ENCODE data around the gene ATL2. TPM values are rescaled to one million over a fixed set of nuclear protein-coding genes. Genes with fewer than 3 reads are reported as not detected.

The ATL2 gene
- total RNA-seq, 4 donors from 2014 or later, result 63.1 to 108 (median 74.3) TPM

- Histone ChIP-seq H3K36me3 (no peaks in the 10 kb centered on the region), H3K27me3 (no peaks in the 10 kb centered on the region), H3K27ac (peak overlapping the region in 1 of 4 donors; percentile 80), H3K4me3 (no peak overlapping the region), H3K4me1 (peaks cover 0 to 15% (median 0%) of the 10 kb centered on the region in 4 donors), H3K9me3 (no peaks in the 10 kb centered on the region)
- TF ChIP-seq POLR2A (IDR thresholded peaks at IDR 0.05) (no peak), CTCF (IDR thresholded peaks at IDR 0.05) (no peak), EP300 (IDR thresholded peaks at IDR 0.05) (no peak)
- WGBS, 2 donors, result 96 to 98% methylated on average over 4 of the region's 4 CpGs
- no peak for DNase-seq (ENCODE audit: low spot score in 2 of 2)
Measured at GRCh38 chr2:38267270-38267925, 109.7 kb downstream of the ATL2 start.

DNA sequence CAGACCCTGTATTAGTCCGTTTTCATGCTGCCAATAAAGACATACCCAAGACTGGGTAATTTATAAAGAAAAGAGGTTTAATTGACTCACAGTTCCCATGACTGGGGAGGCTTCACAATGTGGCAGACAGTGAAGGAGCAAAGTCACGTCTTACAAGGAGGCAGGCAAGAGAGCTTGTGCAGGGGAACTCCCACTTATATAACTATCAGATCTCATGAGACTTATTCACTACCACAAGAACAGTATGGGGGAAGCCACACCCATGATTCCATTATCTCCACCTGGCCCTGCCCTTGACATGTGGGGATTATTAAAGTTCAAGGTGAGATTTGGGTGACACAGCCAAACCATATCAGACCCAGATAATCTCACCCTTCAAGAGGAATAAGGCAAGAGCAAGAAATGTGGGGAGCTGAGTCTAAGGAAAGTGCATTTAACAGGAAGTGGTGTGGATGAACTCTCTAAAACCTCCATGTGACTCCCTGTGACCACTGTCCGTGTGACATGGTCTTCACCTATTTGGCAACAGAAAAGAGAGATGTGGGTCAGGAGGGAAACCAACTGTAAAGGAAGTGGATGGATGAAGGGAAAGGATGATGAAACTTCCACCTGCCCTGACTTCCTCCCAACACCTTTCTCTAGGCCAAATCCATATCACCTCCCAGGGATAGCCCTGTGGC lies 110.6 kb downstream of the ATL2 start:
- Histone ChIP-seq H3K9me3 (no peaks in the 10 kb centered on the region), H3K4me1 (peaks cover 0 to 18% (median 0%) of the 10 kb centered on the region in 4 donors), H3K27ac (peak overlapping the region in 3 of 4 donors; percentile 12 to 80 (median 24)), H3K36me3 (no peaks in the 10 kb centered on the region), H3K4me3 (no peak overlapping the region), H3K27me3 (no peaks in the 10 kb centered on the region)
- DNase-seq (ENCODE audit: low spot score in 2 of 2), result no peak
- TF ChIP-seq EP300 (IDR thresholded peaks at IDR 0.05) (no peak), POLR2A (IDR thresholded peaks at IDR 0.05) (no peak), CTCF (IDR thresholded peaks at IDR 0.05) (no peak)
- 88 to 89% methylated on average over 3 of the region's 3 CpGs for WGBS, 2 donors

GRCh38 chr2:38265461-38265860 lies 111.6 kb downstream of the ATL2 start:
- 65 to 75% methylated on average over 3 of the region's 3 CpGs for WGBS, 2 donors
- H3K4me3 ChIP-seq, result no peak overlapping the region
- H3K27ac ChIP-seq, result peak overlapping the region in 2 of 4 donors; percentile 12 to 80
- H3K27me3 ChIP-seq, result no peaks in the 10 kb centered on the region
- H3K36me3 ChIP-seq, result no peaks in the 10 kb centered on the region
- no peaks in the 10 kb centered on the region for H3K9me3 ChIP-seq
- no peak for DNase-seq (ENCODE audit: low spot score in 2 of 2)
- TF ChIP-seq POLR2A (IDR thresholded peaks at IDR 0.05) (no peak), EP300 (IDR thresholded peaks at IDR 0.05) (peak; percentile 41 to 45)
- H3K4me1 ChIP-seq, result peaks cover 0 to 29% (median 0%) of the 10 kb centered on the region in 4 donors

DNA sequence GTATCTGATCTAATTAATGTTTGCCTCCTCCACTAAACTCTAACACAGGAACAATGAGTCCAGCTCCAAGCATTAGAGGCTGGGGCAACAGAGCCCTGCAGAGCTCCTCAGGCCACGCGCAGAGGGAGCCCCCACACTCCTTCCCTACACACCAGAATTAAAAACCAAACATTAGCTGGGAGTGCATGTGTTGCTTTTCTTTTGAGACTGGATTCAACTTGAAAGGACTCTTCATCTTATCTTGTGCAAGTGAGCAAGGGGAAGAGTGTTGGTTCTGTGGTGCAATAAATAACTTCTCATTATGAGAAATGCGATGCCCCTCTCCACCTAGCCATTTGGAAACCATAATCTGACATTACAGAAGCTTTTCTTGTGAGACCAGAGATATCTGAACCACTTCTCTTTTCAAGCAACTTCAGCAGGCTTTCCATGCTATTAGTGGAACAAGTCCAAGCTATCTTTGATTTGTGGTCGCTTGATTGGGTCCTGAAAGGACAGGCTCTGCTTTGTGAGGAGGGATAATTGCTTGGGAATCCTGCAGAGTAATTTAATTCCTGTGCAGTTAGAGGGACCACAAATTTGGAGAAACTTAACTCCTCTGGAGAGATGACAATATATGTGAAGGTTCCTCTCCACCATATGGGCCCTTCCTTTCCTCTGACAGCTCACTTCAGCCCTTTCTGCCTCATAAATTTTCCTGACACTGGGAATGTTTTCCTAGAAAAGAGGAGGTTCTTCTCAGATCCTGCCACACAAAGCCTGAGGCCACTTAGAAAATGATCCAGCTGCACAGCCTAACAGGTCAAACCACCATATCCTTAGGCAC lies 112.5 kb downstream of the ATL2 start:
- no peaks in the 10 kb centered on the region for H3K27me3 ChIP-seq
- peaks cover 0 to 33% (median 0%) of the 10 kb centered on the region in 4 donors for H3K4me1 ChIP-seq
- no peaks in the 10 kb centered on the region for H3K9me3 ChIP-seq
- H3K4me3 ChIP-seq, result no peak overlapping the region
- H3K27ac ChIP-seq, result peak overlapping the region in 3 of 4 donors; percentile 12 to 80 (median 15)
- TF ChIP-seq EP300 (IDR thresholded peaks at IDR 0.05) (no peak), POLR2A (IDR thresholded peaks at IDR 0.05) (no peak), CTCF (IDR thresholded peaks at IDR 0.05) (no peak)
- DNase-seq (ENCODE audit: low spot score in 2 of 2), result no peak
- H3K36me3 ChIP-seq, result no peaks in the 10 kb centered on the region
- 42 to 49% methylated on average over 4 of the region's 4 CpGs for WGBS, 2 donors

GRCh38 chr2:38263293-38263692 lies 113.8 kb downstream of the ATL2 start:
- peak overlapping the region in 1 of 4 donors; percentile 81 for H3K27ac ChIP-seq
- peaks cover 0 to 33% (median 0%) of the 10 kb centered on the region in 4 donors for H3K4me1 ChIP-seq
- H3K4me3 ChIP-seq, result no peak overlapping the region
- H3K9me3 ChIP-seq, result no peaks in the 10 kb centered on the region
- DNase-seq (ENCODE audit: low spot score in 2 of 2), result no peak
- WGBS, 2 donors, result 82 to 85% methylated on average over 6 of the region's 6 CpGs
- TF ChIP-seq POLR2A (IDR thresholded peaks at IDR 0.05) (no peak), CTCF (IDR thresholded peaks at IDR 0.05) (no peak), EP300 (IDR thresholded peaks at IDR 0.05) (no peak)
- no peaks in the 10 kb centered on the region for H3K36me3 ChIP-seq
- H3K27me3 ChIP-seq, result no peaks in the 10 kb centered on the region

All from tibial nerve (tissue), 4 donors.